ENCODE results near the gene EPHB4. TPM values are rescaled to one million over a fixed set of nuclear protein-coding genes. Genes with fewer than 3 reads are reported as not detected.
"Not testable (repeated sequence)": the region's sequence is repeated elsewhere in the genome, so short reads cannot be mapped to it uniquely, and the experiment has no call there.

Gene EPHB4
- total RNA-seq, 4 donors from 2014 or later: 73.5 to 374 (median 163) TPM

- no peaks in the 10 kb centered on the region for H3K4me1 ChIP-seq
- H3K36me3 ChIP-seq: no peaks in the 10 kb centered on the region
- TF ChIP-seq POLR2A (IDR thresholded peaks at IDR 0.05): no peak
- no peak for TF ChIP-seq CTCF (IDR thresholded peaks at IDR 0.05)
- no peaks in the 10 kb centered on the region for H3K27me3 ChIP-seq
- no peak overlapping the region for H3K27ac ChIP-seq
- H3K9me3 ChIP-seq: no peaks in the 10 kb centered on the region
- intact Hi-C loops (cut with DNase I; ENCODE audit: low total_unique reads): no loop called here
- H3K4me3 ChIP-seq: no peak overlapping the region
- DNase-seq: no peak
Measured at GRCh38 chr7:100819586-100819985, 7.7 kb downstream of the EPHB4 start.

GRCh38 chr7:100818825-100819224 lies 8.5 kb downstream of the EPHB4 start:
- Histone ChIP-seq H3K27me3 (no peaks in the 10 kb centered on the region), H3K9me3 (no peaks in the 10 kb centered on the region), H3K4me1 (no peaks in the 10 kb centered on the region), H3K27ac (no peak overlapping the region), H3K4me3 (no peak overlapping the region), H3K36me3 (no peaks in the 10 kb centered on the region)
- TF ChIP-seq POLR2A (IDR thresholded peaks at IDR 0.05) (no peak), CTCF (IDR thresholded peaks at IDR 0.05) (no peak)
- no peak for DNase-seq
- intact Hi-C loops (cut with DNase I; ENCODE audit: low total_unique reads): no loop called here

- Histone ChIP-seq H3K27ac (no peak overlapping the region), H3K27me3 (no peaks in the 10 kb centered on the region), H3K9me3 (no peaks in the 10 kb centered on the region), H3K36me3 (no peaks in the 10 kb centered on the region), H3K4me1 (no peaks in the 10 kb centered on the region), H3K4me3 (no peak overlapping the region)
- intact Hi-C loops (cut with DNase I; ENCODE audit: low total_unique reads): no loop called here
- TF ChIP-seq POLR2A (IDR thresholded peaks at IDR 0.05) (no peak), CTCF (IDR thresholded peaks at IDR 0.05) (no peak)
- no peak for DNase-seq
Measured at GRCh38 chr7:100818366-100818765, 9.0 kb downstream of the EPHB4 start.

- Histone ChIP-seq H3K36me3 (no peaks in the 10 kb centered on the region), H3K27ac (no peak overlapping the region)
- no peak for TF ChIP-seq CTCF (IDR thresholded peaks at IDR 0.05)
Measured at GRCh38 chr7:100817097-100817496, 10.2 kb downstream of the EPHB4 start.

GRCh38 chr7:100816515-100816914 lies 10.8 kb downstream of the EPHB4 start:
- H3K36me3 ChIP-seq; H3K4me1 ChIP-seq; H3K9me3 ChIP-seq; intact Hi-C loops (cut with DNase I; ENCODE audit: low total_unique reads); H3K27ac ChIP-seq; H3K27me3 ChIP-seq; H3K4me3 ChIP-seq; DNase-seq: not testable (repeated sequence)

More at GRCh38 chr7:100817097-100817496, 10.2 kb downstream of the EPHB4 start:
- Histone ChIP-seq H3K9me3 (no peaks in the 10 kb centered on the region), H3K4me3 (no peak overlapping the region), H3K4me1 (no peaks in the 10 kb centered on the region), H3K27me3 (no peaks in the 10 kb centered on the region)
- DNase-seq: no peak
- intact Hi-C loops (cut with DNase I; ENCODE audit: low total_unique reads): no loop called here

- Histone ChIP-seq H3K27me3 (no peaks in the 10 kb centered on the region), H3K4me1 (no peaks in the 10 kb centered on the region), H3K27ac (no peak overlapping the region), H3K9me3 (no peaks in the 10 kb centered on the region), H3K4me3 (no peak overlapping the region), H3K36me3 (no peaks in the 10 kb centered on the region)
- no peak for TF ChIP-seq POLR2A (IDR thresholded peaks at IDR 0.05)
- TF ChIP-seq CTCF (IDR thresholded peaks at IDR 0.05): no peak
- DNase-seq: no peak
- intact Hi-C loops (cut with DNase I; ENCODE audit: low total_unique reads): no loop called here
Measured at GRCh38 chr7:100812729-100813128, 14.6 kb downstream of the EPHB4 start.

Measured in uterus (tissue), 4 donors.